GM10266 (cell line): ENCODE data around the gene REPS1.

ENCODE experiments used
- DNase-seq: peaks from one replicate; pipeline ENCODE4 v3.0.0; 2012; ENCODE audit errors: extremely low spot score
- CTCF ChIP-seq: IDR thresholded peaks from 2 replicates; pipeline ENCODE4 v1.5.1; 2012; ENCODE audit warnings: mild to moderate bottlenecking, low read depth; ENCODE audit not compliant: control insufficient read depth, insufficient read depth; ENCODE audit errors: missing control alignments

REPS1 gene

GRCh38 chr6:138987643-138988468 lies at the start of gene REPS1:
Gene REPS1, minus strand, starts transcription at chr6:138988253. Its CDS starts 571 bp downstream, at chr6:138987682.
- peak; percentile 96 for DNase-seq
- peak; percentile 88 for TF ChIP-seq CTCF

- no peak for DNase-seq
- TF ChIP-seq CTCF, result no peak
Measured at GRCh38 chr6:139037490-139037889, 49.4 kb upstream of the REPS1 start.

- peak; percentile 52 for DNase-seq
- TF ChIP-seq CTCF, result no peak
Measured at GRCh38 chr6:139030228-139030963, 42.3 kb upstream of the REPS1 start.

GRCh38 chr6:139029470-139030227 lies 41.6 kb upstream of the REPS1 start:
- no peak for TF ChIP-seq CTCF
- peak; percentile 51 for DNase-seq

- peak; percentile 91 for DNase-seq
- TF ChIP-seq CTCF, result no peak
Measured at GRCh38 chr6:139028658-139029469, 40.8 kb upstream of the REPS1 start, which contains the start of gene ABRACL. Gene ABRACL, plus strand, starts transcription at chr6:139028745. Its CDS starts 5,416 bp downstream, at chr6:139034161.

GRCh38 chr6:139028215-139028657 lies 40.2 kb upstream of the REPS1 start:
- TF ChIP-seq CTCF, result no peak
- DNase-seq, result peak; percentile 35
